ENCODE data around the gene FASN.

FASN gene

GRCh38 chr17:82101301-82101715 is 3.3 kb upstream of the FASN start:
- DNase-seq: no peak

- no peak for DNase-seq
These were observed 2.7 kb upstream of the FASN start for GRCh38 chr17:82100502-82101298.

GRCh38 chr17:82098939-82099763 is 1.1 kb upstream of the FASN start:
- peak in 1 of 4 experiments; percentile 5 for DNase-seq

- no peak for DNase-seq
These were observed 192 bp downstream of the FASN start for GRCh38 chr17:82097919-82098168.

- peak; percentile 53 to 77 (median 64) for DNase-seq
These were observed 685 bp downstream of the FASN start for GRCh38 chr17:82097184-82097918.

- DNase-seq: no peak
These were observed 1.3 kb downstream of the FASN start for GRCh38 chr17:82096709-82097183.

GRCh38 chr17:82095777-82096708 is 2.0 kb downstream of the FASN start:
- DNase-seq: no peak

- no peak for DNase-seq
These were observed 2.9 kb downstream of the FASN start for GRCh38 chr17:82094931-82095776.

GRCh38 chr17:82092995-82093751 is 4.9 kb downstream of the FASN start:
- no peak for DNase-seq

GRCh38 chr17:82092628-82092994 is 5.4 kb downstream of the FASN start:
- DNase-seq: no peak

- DNase-seq: no peak
These were observed 5.9 kb downstream of the FASN start for GRCh38 chr17:82092094-82092586.

GRCh38 chr17:82091264-82092066 is 6.6 kb downstream of the FASN start:
- no peak for DNase-seq

- DNase-seq: no peak
These were observed 7.3 kb downstream of the FASN start for GRCh38 chr17:82090549-82091263.

GRCh38 chr17:82089723-82090548 is 8.1 kb downstream of the FASN start:
- DNase-seq: no peak

- no peak for DNase-seq
These were observed 9.0 kb downstream of the FASN start for GRCh38 chr17:82088838-82089722.

- DNase-seq: no peak
These were observed 9.8 kb downstream of the FASN start for GRCh38 chr17:82087961-82088837.
